ENCODE data around the gene BAZ1A. TPM values are rescaled to one million over a fixed set of nuclear protein-coding genes. Genes with fewer than 3 reads are reported as not detected.

The BAZ1A gene
- total RNA-seq, 1 experiment from 2014 or later = 24.2 TPM

GRCh38 chr14:34710744-34711143 is 164.4 kb downstream of the BAZ1A start:
- ATAC-seq = no peak
- BruUV-seq (replicated peaks) = no TSS peak

More at GRCh38 chr14:34710744-34711143, 164.4 kb downstream of the BAZ1A start:
- H3K9me2 ChIP-seq (ENCODE audit: insufficient read depth) = no peaks in the 10 kb centered on the region
- H3K9ac ChIP-seq (ENCODE audit: low read length) = no peak overlapping the region
- peaks cover 29% of the 10 kb centered on the region for H3K79me2 ChIP-seq (ENCODE audit: insufficient read depth, low read length)
- intact Hi-C loops (cut with micrococcal nuclease) = no loop called here
- TF ChIP-seq CBX3 (IDR thresholded peaks at IDR 0.05; ENCODE audit: low read depth) = no peak
- TF ChIP-seq POLR2A (IDR thresholded peaks at IDR 0.05; ENCODE audit: borderline replicate concordance, extremely low read depth, insufficient read depth, insufficient read length) = no peak
- TF ChIP-seq RAD21 (IDR thresholded peaks at IDR 0.05; ENCODE audit: low read depth) = no peak
- no peak for TF ChIP-seq EGR1 (IDR thresholded peaks at IDR 0.05; ENCODE audit: low read depth)
- TF ChIP-seq JUND (IDR thresholded peaks at IDR 0.05) = no peak
- TF ChIP-seq YY1 (IDR thresholded peaks at IDR 0.05; ENCODE audit: extremely low read depth, insufficient replicate concordance, low read depth, low read length) = no peak
- no peak for TF ChIP-seq EZH2 (IDR thresholded peaks at IDR 0.05)
- TF ChIP-seq EZH2phosphoT487 (IDR thresholded peaks at IDR 0.05; ENCODE audit: borderline replicate concordance) = no peak
- TF ChIP-seq CTCF (IDR thresholded peaks at IDR 0.05 in 2 of 3, conservative IDR thresholded peaks at IDR 0.05 in 1 of 3; ENCODE audit: borderline replicate concordance in 1 of 3, insufficient read depth in 1 of 3, low read depth in 2 of 3, low read length in 2 of 3) = no peak
- no peak for TF ChIP-seq SRF (IDR thresholded peaks at IDR 0.05; ENCODE audit: low read depth)
- TF ChIP-seq ATF3 (IDR thresholded peaks at IDR 0.05) = no peak
- TF ChIP-seq SIN3A (IDR thresholded peaks at IDR 0.05; ENCODE audit: low read depth) = no peak
- no peak for TF ChIP-seq POLR2AphosphoS5 (IDR thresholded peaks at IDR 0.05; ENCODE audit: low read depth, low read length)
- TF ChIP-seq ZBTB33 (IDR thresholded peaks at IDR 0.05; ENCODE audit: extremely low read depth, insufficient replicate concordance, low read length) = no peak
- TF ChIP-seq ZFX (IDR thresholded peaks at IDR 0.05) = no peak
- TF ChIP-seq FOSL1 (IDR thresholded peaks at IDR 0.05; ENCODE audit: low read depth) = no peak
- RAD21 ChIA-PET (ENCODE audit: low non-redundant PET in 1 of 2, low total read pairs in 2 of 2, uncharacterized antibody in 2 of 2, unreplicated experiment in 2 of 2) = no interaction called here
- H4K20me1 ChIP-seq (ENCODE audit: insufficient read depth) = no peaks in the 10 kb centered on the region
- POLR2A ChIA-PET = no interaction called here
- no peak overlapping the region for H3K27ac ChIP-seq (ENCODE audit: low read depth, low read length)
- CTCF ChIA-PET = interaction anchor here (2.4 kb wide), 1 partner anchor 12 kb away, joined by 13 read pairs; no protein-coding TSS in a partner anchor
- H3K9me3 ChIP-seq (ENCODE audit: control insufficient read depth in 1 of 2, insufficient read depth in 1 of 2, low read depth in 1 of 2, low read length in 2 of 2) = no peaks in the 10 kb centered on the region
- peaks cover 4 to 11% of the 10 kb centered on the region in 2 experiments; a peak in 2 of 4 replicates for H3K36me3 ChIP-seq (ENCODE audit: control insufficient read depth in 1 of 2, insufficient read depth in 2 of 2, low read length in 2 of 2)
- H2AFZ ChIP-seq (ENCODE audit: low read depth, low read length, poor library complexity, severe bottlenecking) = no peak overlapping the region
- no peak overlapping the region for H3K4me3 ChIP-seq (replicated peaks in 1 of 2; ENCODE audit: low read depth in 1 of 2, low read length in 2 of 2)
- peaks cover 15 to 36% of the 10 kb centered on the region in 2 experiments for H3K4me1 ChIP-seq (ENCODE audit: control insufficient read depth in 1 of 2, insufficient read depth in 2 of 2, low read length in 2 of 2)
- H3K27me3 ChIP-seq (ENCODE audit: insufficient read depth, low read length) = no peaks in the 10 kb centered on the region
- peak overlapping the region; percentile 30; the same call in 1 of the 2 replicates for H3K4me2 ChIP-seq (ENCODE audit: low read length)
- DNase-seq (ENCODE audit: low read depth, low spot score) = no peak

Measured in HCT116 (cell line).